Tibial nerve (tissue), 4 donors: ENCODE measurements around the gene ITSN2.

Experiments
- EP300 ChIP-seq, 2 donors: sonication (generic); formaldehyde crosslinking; IDR thresholded peaks; one replicate each; pipeline ENCODE4 v1.6.1; 2017; ENCODE audit warnings: antibody characterized with exemption in 2 of 2, mild to moderate bottlenecking in 1 of 2
- POLR2A ChIP-seq, 2 donors: fragments of 450-650 bp; IDR thresholded peaks; one replicate each; pipeline ENCODE4 v1.6.1; 2017; ENCODE audit warnings: antibody characterized with exemption in 2 of 2, mild to moderate bottlenecking in 2 of 2, moderate library complexity in 2 of 2
- TF ChIP-seq, protein P1 (sequence below), 5 experiments: fragments of 200-600 bp in 3 of 5; fragments of 450-650 bp in 2 of 5; sonication (generic) in 3 of 5; IDR thresholded peaks; one replicate each; pipeline ENCODE4 v1.5.1; 2016 to 2019; ENCODE audit warnings: antibody characterized with exemption in 5 of 5, mild to moderate bottlenecking in 3 of 5, moderate library complexity in 2 of 5

DNA sequence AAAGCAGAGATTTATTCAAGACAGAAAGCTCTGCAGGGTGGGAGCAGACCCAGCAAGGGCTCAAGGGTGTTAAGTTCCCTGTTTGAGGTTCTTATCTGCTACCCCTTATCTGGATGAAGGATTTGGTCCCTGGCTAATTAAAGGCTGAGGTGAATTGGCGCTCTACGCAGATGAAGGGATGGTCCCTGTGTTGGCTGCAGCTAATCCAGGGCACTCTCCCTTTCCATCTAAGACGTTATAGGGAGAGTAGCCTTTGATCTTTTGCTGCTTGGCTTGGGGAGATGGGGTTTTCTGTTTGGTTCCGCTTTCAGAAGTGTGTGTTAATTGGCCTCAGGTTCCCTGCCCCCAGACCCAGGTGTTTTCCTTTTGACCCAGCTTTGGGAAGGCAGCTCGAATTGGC, 168.5 kb downstream of the ITSN2 start:
- TF ChIP-seq, protein P1, sequence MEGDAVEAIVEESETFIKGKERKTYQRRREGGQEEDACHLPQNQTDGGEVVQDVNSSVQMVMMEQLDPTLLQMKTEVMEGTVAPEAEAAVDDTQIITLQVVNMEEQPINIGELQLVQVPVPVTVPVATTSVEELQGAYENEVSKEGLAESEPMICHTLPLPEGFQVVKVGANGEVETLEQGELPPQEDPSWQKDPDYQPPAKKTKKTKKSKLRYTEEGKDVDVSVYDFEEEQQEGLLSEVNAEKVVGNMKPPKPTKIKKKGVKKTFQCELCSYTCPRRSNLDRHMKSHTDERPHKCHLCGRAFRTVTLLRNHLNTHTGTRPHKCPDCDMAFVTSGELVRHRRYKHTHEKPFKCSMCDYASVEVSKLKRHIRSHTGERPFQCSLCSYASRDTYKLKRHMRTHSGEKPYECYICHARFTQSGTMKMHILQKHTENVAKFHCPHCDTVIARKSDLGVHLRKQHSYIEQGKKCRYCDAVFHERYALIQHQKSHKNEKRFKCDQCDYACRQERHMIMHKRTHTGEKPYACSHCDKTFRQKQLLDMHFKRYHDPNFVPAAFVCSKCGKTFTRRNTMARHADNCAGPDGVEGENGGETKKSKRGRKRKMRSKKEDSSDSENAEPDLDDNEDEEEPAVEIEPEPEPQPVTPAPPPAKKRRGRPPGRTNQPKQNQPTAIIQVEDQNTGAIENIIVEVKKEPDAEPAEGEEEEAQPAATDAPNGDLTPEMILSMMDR (IDR thresholded peaks at IDR 0.05): no peak
- no peak for TF ChIP-seq POLR2A (IDR thresholded peaks at IDR 0.05)
- TF ChIP-seq EP300 (IDR thresholded peaks at IDR 0.05): no peak
